ENCODE measurements around the gene RALGAPA2. TPM values are rescaled to one million over a fixed set of nuclear protein-coding genes. Genes with fewer than 3 reads are reported as not detected.

The RALGAPA2 gene
- total and polyA plus RNA-seq, 2 experiments from 2014 or later: 13.1 to 43.4 TPM

- TF ChIP-seq ZNF462 (CRISPR knock-in tag; IDR thresholded peaks at IDR 0.05): no peak
- TF ChIP-seq, protein P1, sequence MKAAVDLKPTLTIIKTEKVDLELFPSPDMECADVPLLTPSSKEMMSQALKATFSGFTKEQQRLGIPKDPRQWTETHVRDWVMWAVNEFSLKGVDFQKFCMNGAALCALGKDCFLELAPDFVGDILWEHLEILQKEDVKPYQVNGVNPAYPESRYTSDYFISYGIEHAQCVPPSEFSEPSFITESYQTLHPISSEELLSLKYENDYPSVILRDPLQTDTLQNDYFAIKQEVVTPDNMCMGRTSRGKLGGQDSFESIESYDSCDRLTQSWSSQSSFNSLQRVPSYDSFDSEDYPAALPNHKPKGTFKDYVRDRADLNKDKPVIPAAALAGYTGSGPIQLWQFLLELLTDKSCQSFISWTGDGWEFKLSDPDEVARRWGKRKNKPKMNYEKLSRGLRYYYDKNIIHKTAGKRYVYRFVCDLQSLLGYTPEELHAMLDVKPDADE (IDR thresholded peaks at IDR 0.05): no peak
- no peak for TF ChIP-seq POLR2AphosphoS5 (IDR thresholded peaks at IDR 0.05; ENCODE audit: low read depth)
These were observed 294.4 kb downstream of the RALGAPA2 start (continued) for GRCh38 chr20:20417876-20418676.

- H3K27ac ChIP-seq (ENCODE audit: low read depth): no peak overlapping the region
- no peak overlapping the region for H3K4me3 Mint-ChIP-seq
- H3K79me2 ChIP-seq (replicated peaks; ENCODE audit: insufficient read depth): no peaks in the 10 kb centered on the region
- no peaks in the 10 kb centered on the region for H3K27me3 Mint-ChIP-seq (ENCODE audit: insufficient read depth, low read depth, poor library complexity)
- H3F3A ChIP-seq (replicated peaks; ENCODE audit: low read depth): no peaks in the 10 kb centered on the region; the same call in 1 of the 2 replicates
- no peaks in the 10 kb centered on the region for H3K27me3 ChIP-seq (ENCODE audit: insufficient read depth)
- H4K20me1 ChIP-seq (replicated peaks; ENCODE audit: insufficient read depth): peaks cover 5% of the 10 kb centered on the region; the same call in 1 of the 2 replicates
- H3K4me2 ChIP-seq: no peak overlapping the region
- DNase-seq (ENCODE audit: low spot score) (no peak), ATAC-seq (no peak)
- H3K4me1 ChIP-seq (ENCODE audit: insufficient read depth): peaks cover 27% of the 10 kb centered on the region
- H3K9me3 Mint-ChIP-seq: no peaks in the 10 kb centered on the region
- no peaks in the 10 kb centered on the region for H3K36me3 ChIP-seq (ENCODE audit: insufficient read depth)
- H3K27ac Mint-ChIP-seq: no peak overlapping the region
- no peak overlapping the region for H3K4me3 ChIP-seq
- no peaks in the 10 kb centered on the region for H3K36me3 Mint-ChIP-seq (ENCODE audit: low read depth)
- no peak overlapping the region for H2AFZ ChIP-seq
- no peaks in the 10 kb centered on the region for H3K9me2 ChIP-seq (ENCODE audit: insufficient read depth)
- H3K4me1 Mint-ChIP-seq: peaks cover 42% of the 10 kb centered on the region
- TF ChIP-seq ZNF462 (CRISPR knock-in tag; IDR thresholded peaks at IDR 0.05): no peak
- no peak for TF ChIP-seq STAT1 (IDR thresholded peaks at IDR 0.05; ENCODE audit: unreplicated experiment)
- TF ChIP-seq EZH2phosphoT487 (IDR thresholded peaks at IDR 0.05; ENCODE audit: unreplicated experiment): no peak
- TF ChIP-seq CREB1 (CRISPR knock-in tag; IDR thresholded peaks at IDR 0.05; ENCODE audit: low read depth): no peak
These were observed 297.1 kb downstream of the RALGAPA2 start for GRCh38 chr20:20415321-20415720.
